H1 (cell line): ENCODE data around the gene NODAL.

Experiments
- CEBPB ChIP-seq: IDR thresholded peaks from 2 replicates; pipeline ENCODE4 v1.6.1; 2012; ENCODE audit warnings: low read depth, low read length
- CTCF ChIP-seq, 3 experiments: IDR thresholded peaks; 1 replicate in 2 of 3; 2 replicates in 1 of 3; pipeline versions ENCODE4 v1.5.1 to v1.6.1; 2011; ENCODE audit warnings: low read length in 3 of 3, mild to moderate bottlenecking in 3 of 3, inconsistent platforms in 2 of 3, low read depth in 1 of 3, moderate library complexity in 1 of 3; ENCODE audit not compliant: insufficient read depth in 1 of 3; ENCODE audit errors: control extremely low read depth in 1 of 3
- EP300 ChIP-seq, 2 experiments: IDR thresholded peaks; 1 replicate in 1 of 2; 2 replicates in 1 of 2; pipeline ENCODE4 v1.6.1; 2011 to 2012; ENCODE audit warnings: low read depth in 2 of 2, low read length in 2 of 2, mild to moderate bottlenecking in 2 of 2, borderline replicate concordance in 1 of 2, inconsistent platforms in 1 of 2, moderate library complexity in 1 of 2
- POLR2AphosphoS5 ChIP-seq: IDR thresholded peaks from 2 replicates; pipeline ENCODE4 v1.6.1; 2011; ENCODE audit warnings: low read depth, low read length
- SIN3A ChIP-seq, 2 experiments: IDR thresholded peaks in 1 of 2; conservative IDR thresholded peaks in 1 of 2; 2 replicates each; pipeline ENCODE4 v1.6.1; 2011 to 2012; ENCODE audit warnings: low read length in 2 of 2, improper control_type of control experiment in 1 of 2, low read depth in 1 of 2, mild to moderate bottlenecking in 1 of 2
- SRF ChIP-seq: IDR thresholded peaks from 2 replicates; pipeline ENCODE4 v1.6.1; 2011; ENCODE audit warnings: mild to moderate bottlenecking, low read depth, low read length, moderate library complexity
- USF2 ChIP-seq: IDR thresholded peaks from 2 replicates; pipeline ENCODE4 v1.6.1; 2011; ENCODE audit warnings: low read length, improper control_type of control experiment
- YY1 ChIP-seq: IDR thresholded peaks from 2 replicates; pipeline ENCODE4 v1.6.1; 2011; ENCODE audit warnings: low read depth, mild to moderate bottlenecking, low read length

- no peak for TF ChIP-seq CTCF (IDR thresholded peaks at IDR 0.05; ENCODE audit: control extremely low read depth in 1 of 3, insufficient read depth in 1 of 3, low read depth in 1 of 3, low read length in 3 of 3)
- no peak for TF ChIP-seq EP300 (IDR thresholded peaks at IDR 0.05; ENCODE audit: borderline replicate concordance in 1 of 2, low read depth in 2 of 2, low read length in 2 of 2)
- no peak for TF ChIP-seq YY1
- TF ChIP-seq SIN3A (conservative IDR thresholded peaks at IDR 0.05 in 1 of 2, IDR thresholded peaks at IDR 0.05 in 1 of 2; ENCODE audit: low read depth in 1 of 2, low read length in 2 of 2) = no peak
- TF ChIP-seq SRF = no peak
- TF ChIP-seq CEBPB = no peak
- TF ChIP-seq USF2 = no peak
- no peak for TF ChIP-seq POLR2AphosphoS5
Observed at GRCh38 chr10:70448236-70448635, 6.8 kb upstream of the NODAL start.
